K562 (cell line): ENCODE data around the gene ARAP1. TPM values are rescaled to one million over a fixed set of nuclear protein-coding genes. Genes with fewer than 3 reads are reported as not detected.
A peak's percentile ranks its signal among the peaks of the same experiment; 100 is the strongest.

Source experiments
- ATF7 ChIP-seq: fragments of 450-650 bp; IDR thresholded peaks from 2 replicates; pipeline ENCODE4 v1.7.1; 2014; ENCODE audit warnings: mild to moderate bottlenecking, moderate library complexity
- DMBX1 ChIP-seq: fragments of 250-450 bp; sonication (Bioruptor Pico); IDR thresholded peaks from 2 replicates; pipeline ENCODE4 v1.8.0; 2022; ENCODE audit warnings: inconsistent platforms, mild to moderate bottlenecking, moderate library complexity, borderline replicate concordance
- EGR1 ChIP-seq: fragments of 450-650 bp; conservative IDR thresholded peaks from 2 replicates; pipeline ENCODE4 v1.6.1; 2017; ENCODE audit warnings: mild to moderate bottlenecking
- ELF4 ChIP-seq: fragments of 450-650 bp; formaldehyde crosslinking; IDR thresholded peaks from 2 replicates; pipeline ENCODE4 v1.4.0; 2022; ENCODE audit warnings: missing genetic modification characterization
- GABPA ChIP-seq: fragments of 200-800 bp; sonication (Bioruptor generic); conservative IDR thresholded peaks from 2 replicates; pipeline ENCODE4 v1.6.1; 2016; ENCODE audit warnings: low read depth, missing genetic modification characterization, missing compliant biosample characterization
- L3MBTL2 ChIP-seq: fragments of 450-650 bp; IDR thresholded peaks from 2 replicates; pipeline ENCODE4 v1.6.1; 2016; ENCODE audit warnings: mild to moderate bottlenecking, moderate library complexity
- LARP7 ChIP-seq: fragments of 450-650 bp; IDR thresholded peaks from 2 replicates; pipeline ENCODE4 v1.6.1; 2016
- MYBL2 ChIP-seq, 2 experiments: fragments of 450-650 bp in 1 of 2; sonication (generic) in 1 of 2; formaldehyde crosslinking in 1 of 2; IDR thresholded peaks; 2 replicates each; pipeline versions ENCODE4 v1.6.1 to v1.8.1; 2017 to 2022; ENCODE audit warnings: borderline replicate concordance in 1 of 2, inconsistent platforms in 1 of 2, low read depth in 1 of 2, mild to moderate bottlenecking in 1 of 2, missing genetic modification reagents in 1 of 2, moderate library complexity in 1 of 2
- SMARCA4 ChIP-seq: fragments of 450-650 bp; IDR thresholded peaks from 2 replicates; pipeline ENCODE4 v1.6.1; 2016
- SMARCE1 ChIP-seq: fragments of 450-650 bp; IDR thresholded peaks from 2 replicates; pipeline ENCODE4 v1.7.1; 2016; ENCODE audit warnings: mild to moderate bottlenecking
- ZNF175 ChIP-seq: fragments of 200-800 bp; sonication (Bioruptor generic); IDR thresholded peaks from 2 replicates; pipeline ENCODE4 v1.6.1; 2016; ENCODE audit warnings: low read depth, mild to moderate bottlenecking, missing genetic modification characterization, missing compliant biosample characterization
- ZNF354B ChIP-seq: fragments of 250-450 bp; sonication (Bioruptor Pico); IDR thresholded peaks from 2 replicates; pipeline ENCODE4 v1.4.0; 2020
- ZNF384 ChIP-seq: IDR thresholded peaks from 2 replicates; pipeline ENCODE4 v1.6.1; 2012; ENCODE audit warnings: low read depth, low read length, improper control_type of control experiment
- polyA plus RNA-seq, 8 experiments: library from polyadenylated mRNA; depleted of rRNA in 4 of 8; stranded (reverse) in 5 of 8; unstranded in 3 of 8; fragments of >200 nt; fragmentation: Nextera tagmentation in 2 of 8; fragmentation: Illumina TruSeq in 1 of 8; extraction: Ambion mirVana in 2 of 8; extraction: Trizol in 1 of 8; gene quantifications; 2 replicates each; pipeline versions ENCODE4 v1.2.1 to v1.2.3, GENCODE V29; 2011 to 2014; ENCODE audit warnings: inconsistent platforms in 1 of 8, missing spikeins in 1 of 8
- total RNA-seq, 7 experiments: library from RNA; depleted of rRNA in 6 of 7; stranded (reverse); fragments of >200 nt in 6 of 7; fragmentation: Illumina TruSeq in 2 of 7; extraction: Trizol in 2 of 7; gene quantifications; 2 replicates each; pipeline versions ENCODE4 v1.2.1 to v1.2.3, GENCODE V29; 2011 to 2021; ENCODE audit warnings: low replicate concordance in 1 of 7
- TF ChIP-seq, protein P1 (sequence below): fragments of 450-650 bp; formaldehyde crosslinking; IDR thresholded peaks from 2 replicates; pipeline ENCODE4 v1.4.0; 2022; ENCODE audit warnings: missing genetic modification characterization
- TF ChIP-seq, protein P2 (sequence below): fragments of 450-650 bp; IDR thresholded peaks from 2 replicates; pipeline ENCODE4 v1.6.1; 2018; ENCODE audit not compliant: partially characterized antibody
- TF ChIP-seq, protein P3 (sequence below), 2 experiments: IDR thresholded peaks in 1 of 2; conservative IDR thresholded peaks in 1 of 2; 2 replicates each; pipeline ENCODE4 v1.6.1; 2016; ENCODE audit warnings: low read depth in 2 of 2, mild to moderate bottlenecking in 1 of 2, missing compliant biosample characterization in 1 of 2, missing genetic modification characterization in 1 of 2, moderate library complexity in 1 of 2
- TF ChIP-seq, protein P4 (sequence below): sonication (generic); formaldehyde crosslinking; IDR thresholded peaks from 2 replicates; pipeline ENCODE4 v1.8.0; 2022; ENCODE audit warnings: missing genetic modification reagents, mild to moderate bottlenecking, moderate library complexity, borderline replicate concordance

ARAP1 gene
- total and polyA plus RNA-seq, 9 of the 15 experiments (the other 6 are each of a cell fraction or from before 2014, with no cell fraction given): 0.23 to 67.0 (median 24.6) TPM

DNA sequence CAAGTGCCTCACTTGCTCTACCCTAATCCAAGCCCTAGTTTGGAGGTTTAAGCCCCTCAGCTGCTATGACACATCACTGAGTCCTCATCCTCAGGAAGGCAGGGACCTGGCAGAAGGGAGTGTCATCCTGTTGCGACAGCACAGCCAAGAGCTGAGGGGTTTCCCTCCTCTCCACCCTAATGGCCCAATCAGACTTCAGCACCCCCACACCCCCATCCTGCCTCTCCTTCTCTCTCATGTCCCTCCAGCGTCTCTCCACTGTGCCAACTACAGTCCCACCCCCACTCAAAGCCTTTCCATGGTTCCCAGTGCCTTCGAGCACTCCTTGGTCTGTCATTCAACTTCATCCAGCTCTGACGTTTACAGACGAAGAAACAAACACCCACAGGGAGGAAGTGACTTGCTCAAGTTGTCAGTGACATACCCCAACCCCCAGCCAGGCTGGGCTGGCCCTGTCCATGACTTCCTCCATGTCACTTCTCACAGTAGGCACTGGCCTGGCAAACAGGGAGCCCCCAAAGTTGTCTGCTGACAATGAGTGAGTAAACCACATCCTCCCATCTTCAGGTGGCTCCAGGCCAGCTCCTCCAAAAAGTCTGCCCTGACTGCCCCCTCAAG, 15.6 kb downstream of the ARAP1 start (continued):
- peak; percentile 24; the same call in 1 of the 2 replicates for TF ChIP-seq ATF7
- TF ChIP-seq ZNF175: peak; percentile 96
- TF ChIP-seq SMARCE1: 0 out of 2 replicates have a peak, but pooled peaks have one; percentile 41
- TF ChIP-seq EGR1: peak; percentile 47; the same call in 1 of the 2 replicates
- TF ChIP-seq, protein P1, sequence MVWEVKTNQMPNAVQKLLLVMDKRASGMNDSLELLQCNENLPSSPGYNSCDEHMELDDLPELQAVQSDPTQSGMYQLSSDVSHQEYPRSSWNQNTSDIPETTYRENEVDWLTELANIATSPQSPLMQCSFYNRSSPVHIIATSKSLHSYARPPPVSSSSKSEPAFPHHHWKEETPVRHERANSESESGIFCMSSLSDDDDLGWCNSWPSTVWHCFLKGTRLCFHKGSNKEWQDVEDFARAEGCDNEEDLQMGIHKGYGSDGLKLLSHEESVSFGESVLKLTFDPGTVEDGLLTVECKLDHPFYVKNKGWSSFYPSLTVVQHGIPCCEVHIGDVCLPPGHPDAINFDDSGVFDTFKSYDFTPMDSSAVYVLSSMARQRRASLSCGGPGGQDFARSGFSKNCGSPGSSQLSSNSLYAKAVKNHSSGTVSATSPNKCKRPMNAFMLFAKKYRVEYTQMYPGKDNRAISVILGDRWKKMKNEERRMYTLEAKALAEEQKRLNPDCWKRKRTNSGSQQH (CRISPR knock-in tag): peak; percentile 71; the same call in 1 of the 2 replicates
- peak; percentile 32 for TF ChIP-seq GABPA
- TF ChIP-seq, protein P2, sequence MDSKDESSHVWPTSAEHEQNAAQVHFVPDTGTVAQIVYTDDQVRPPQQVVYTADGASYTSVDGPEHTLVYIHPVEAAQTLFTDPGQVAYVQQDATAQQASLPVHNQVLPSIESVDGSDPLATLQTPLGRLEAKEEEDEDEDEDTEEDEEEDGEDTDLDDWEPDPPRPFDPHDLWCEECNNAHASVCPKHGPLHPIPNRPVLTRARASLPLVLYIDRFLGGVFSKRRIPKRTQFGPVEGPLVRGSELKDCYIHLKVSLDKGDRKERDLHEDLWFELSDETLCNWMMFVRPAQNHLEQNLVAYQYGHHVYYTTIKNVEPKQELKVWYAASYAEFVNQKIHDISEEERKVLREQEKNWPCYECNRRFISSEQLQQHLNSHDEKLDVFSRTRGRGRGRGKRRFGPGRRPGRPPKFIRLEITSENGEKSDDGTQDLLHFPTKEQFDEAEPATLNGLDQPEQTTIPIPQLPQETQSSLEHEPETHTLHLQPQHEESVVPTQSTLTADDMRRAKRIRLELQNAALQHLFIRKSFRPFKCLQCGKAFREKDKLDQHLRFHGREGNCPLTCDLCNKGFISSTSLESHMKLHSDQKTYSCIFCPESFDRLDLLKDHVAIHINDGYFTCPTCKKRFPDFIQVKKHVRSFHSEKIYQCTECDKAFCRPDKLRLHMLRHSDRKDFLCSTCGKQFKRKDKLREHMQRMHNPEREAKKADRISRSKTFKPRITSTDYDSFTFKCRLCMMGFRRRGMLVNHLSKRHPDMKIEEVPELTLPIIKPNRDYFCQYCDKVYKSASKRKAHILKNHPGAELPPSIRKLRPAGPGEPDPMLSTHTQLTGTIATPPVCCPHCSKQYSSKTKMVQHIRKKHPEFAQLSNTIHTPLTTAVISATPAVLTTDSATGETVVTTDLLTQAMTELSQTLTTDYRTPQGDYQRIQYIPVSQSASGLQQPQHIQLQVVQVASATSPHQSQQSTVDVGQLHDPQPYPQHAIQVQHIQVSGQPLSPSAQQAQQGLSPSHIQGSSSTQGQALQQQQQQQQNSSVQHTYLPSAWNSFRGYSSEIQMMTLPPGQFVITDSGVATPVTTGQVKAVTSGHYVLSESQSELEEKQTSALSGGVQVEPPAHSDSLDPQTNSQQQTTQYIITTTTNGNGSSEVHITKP: peak; percentile 91
- 0 out of 2 replicates have a peak, but pooled peaks have one; percentile 10 for TF ChIP-seq L3MBTL2
- no peak for TF ChIP-seq ZNF354B (CRISPR knock-in tag)
- peak; percentile 59; the same call in 1 of the 2 replicates for TF ChIP-seq DMBX1 (CRISPR knock-in tag)
- TF ChIP-seq, protein P3, sequence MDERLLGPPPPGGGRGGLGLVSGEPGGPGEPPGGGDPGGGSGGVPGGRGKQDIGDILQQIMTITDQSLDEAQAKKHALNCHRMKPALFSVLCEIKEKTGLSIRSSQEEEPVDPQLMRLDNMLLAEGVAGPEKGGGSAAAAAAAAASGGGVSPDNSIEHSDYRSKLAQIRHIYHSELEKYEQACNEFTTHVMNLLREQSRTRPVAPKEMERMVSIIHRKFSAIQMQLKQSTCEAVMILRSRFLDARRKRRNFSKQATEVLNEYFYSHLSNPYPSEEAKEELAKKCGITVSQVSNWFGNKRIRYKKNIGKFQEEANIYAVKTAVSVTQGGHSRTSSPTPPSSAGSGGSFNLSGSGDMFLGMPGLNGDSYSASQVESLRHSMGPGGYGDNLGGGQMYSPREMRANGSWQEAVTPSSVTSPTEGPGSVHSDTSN (CRISPR knock-in tag; IDR thresholded peaks at IDR 0.05; ENCODE audit: low read depth): no peak
- TF ChIP-seq, protein P3 (tag; conservative IDR thresholded peaks at IDR 0.05; ENCODE audit: low read depth): peak; percentile 56
- TF ChIP-seq, protein P4, sequence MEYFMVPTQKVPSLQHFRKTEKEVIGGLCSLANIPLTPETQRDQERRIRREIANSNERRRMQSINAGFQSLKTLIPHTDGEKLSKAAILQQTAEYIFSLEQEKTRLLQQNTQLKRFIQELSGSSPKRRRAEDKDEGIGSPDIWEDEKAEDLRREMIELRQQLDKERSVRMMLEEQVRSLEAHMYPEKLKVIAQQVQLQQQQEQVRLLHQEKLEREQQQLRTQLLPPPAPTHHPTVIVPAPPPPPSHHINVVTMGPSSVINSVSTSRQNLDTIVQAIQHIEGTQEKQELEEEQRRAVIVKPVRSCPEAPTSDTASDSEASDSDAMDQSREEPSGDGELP (CRISPR knock-in tag): 0 out of 2 replicates have a peak, but pooled peaks have one; percentile 13
- TF ChIP-seq ELF4: peak; percentile 55; the same call in 1 of the 2 replicates
- 0 out of 2 replicates have a peak, but pooled peaks have one; percentile 18 for TF ChIP-seq LARP7
- no peak for TF ChIP-seq MYBL2 (IDR thresholded peaks at IDR 0.05; ENCODE audit: low read depth)
- no peak for TF ChIP-seq MYBL2 (CRISPR knock-in tag; IDR thresholded peaks at IDR 0.05; ENCODE audit: borderline replicate concordance)
- TF ChIP-seq ZNF384: no peak
- peak; percentile 58 for TF ChIP-seq SMARCA4
